Measurements from ENCODE around the gene TMEM143.
"Not testable (repeated sequence)": the region's sequence is repeated elsewhere in the genome, so short reads cannot be mapped to it uniquely, and the experiment has no call there.

Gene TMEM143

DNA sequence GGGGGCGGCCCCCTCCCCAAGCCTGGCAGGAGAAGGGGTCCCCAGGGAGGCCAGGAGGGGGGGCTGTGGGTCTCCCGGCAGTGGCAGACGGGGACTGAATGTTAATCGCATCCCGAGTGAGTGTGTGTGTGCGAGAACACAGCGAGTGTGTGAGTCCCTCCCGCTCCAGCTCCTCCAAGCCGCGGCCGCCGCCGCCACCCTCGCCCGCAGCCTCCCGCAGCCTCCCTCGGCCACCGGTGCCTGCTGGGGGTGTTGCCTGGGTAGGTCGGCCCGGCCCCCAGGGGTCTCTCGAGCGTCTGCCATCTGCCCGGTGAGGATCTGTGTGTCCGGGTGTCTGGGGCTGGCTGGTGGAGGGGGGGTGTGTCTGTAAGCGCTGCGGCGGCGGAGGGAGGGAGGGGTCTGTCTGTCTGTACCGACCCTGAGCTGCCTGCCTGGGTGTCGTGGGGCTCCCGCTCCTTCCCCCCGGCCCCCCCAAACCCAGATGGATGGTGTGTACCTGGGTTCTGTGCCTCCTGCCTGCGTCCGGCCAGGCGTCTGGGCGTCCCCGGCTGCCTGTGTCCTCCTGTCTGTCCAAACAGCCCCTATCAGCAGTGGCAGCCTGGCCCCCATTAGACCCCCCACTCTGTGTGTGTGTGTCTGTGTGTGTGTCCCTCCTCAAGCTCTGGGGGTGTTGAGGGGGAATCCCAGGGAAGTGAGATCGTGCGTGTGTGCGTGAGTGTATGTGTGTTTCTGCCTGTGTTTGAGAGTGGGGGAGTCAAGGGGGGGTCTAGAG lies 30.0 kb upstream of the TMEM143 start, which contains the start of gene GRIN2D:
Gene GRIN2D, plus strand, starts transcription at position 110 of the 772 bp plus-strand sequence. CDS start 4,725 bp downstream, outside the sequence.
- H3K9me3 ChIP-seq (replicated peaks in 1 of 11) = peaks cover 0 to 5% (median 0%) of the 10 kb centered on the region in 11 experiments; a peak in 4 of 22 replicates
- no peak for TF ChIP-seq Cebpa-rat (IDR thresholded peaks at IDR 0.05)
- H3K4me1 ChIP-seq = peaks cover 26 to 72% (median 66%) of the 10 kb centered on the region in 10 experiments
- peak within 1 kb of the TSS in 5 of 11 experiments; percentile 6 to 52 (median 36); a peak in 7 of 22 replicates for H3K27ac ChIP-seq
- peak within 1 kb of the TSS; percentile 35 to 66 (median 52) for H3K4me3 ChIP-seq
- peaks cover 56 to 64% (median 63%) of the 10 kb centered on the region in 11 experiments for H3K27me3 ChIP-seq
- H3K36me3 ChIP-seq = peaks cover 7 to 9% (median 8%) of the 10 kb centered on the region in 11 experiments
- H4K20me1 ChIP-seq = peaks cover 0 to 14% (median 5%) of the 10 kb centered on the region in 11 experiments; a peak in 8 of 22 replicates
- peak within 1 kb of the TSS; percentile 84 to 99 (median 95) for H3K4me2 ChIP-seq
- peak within 1 kb of the TSS; percentile 44 to 74 (median 61); a peak in 20 of 22 replicates for H3K9ac ChIP-seq

DNA sequence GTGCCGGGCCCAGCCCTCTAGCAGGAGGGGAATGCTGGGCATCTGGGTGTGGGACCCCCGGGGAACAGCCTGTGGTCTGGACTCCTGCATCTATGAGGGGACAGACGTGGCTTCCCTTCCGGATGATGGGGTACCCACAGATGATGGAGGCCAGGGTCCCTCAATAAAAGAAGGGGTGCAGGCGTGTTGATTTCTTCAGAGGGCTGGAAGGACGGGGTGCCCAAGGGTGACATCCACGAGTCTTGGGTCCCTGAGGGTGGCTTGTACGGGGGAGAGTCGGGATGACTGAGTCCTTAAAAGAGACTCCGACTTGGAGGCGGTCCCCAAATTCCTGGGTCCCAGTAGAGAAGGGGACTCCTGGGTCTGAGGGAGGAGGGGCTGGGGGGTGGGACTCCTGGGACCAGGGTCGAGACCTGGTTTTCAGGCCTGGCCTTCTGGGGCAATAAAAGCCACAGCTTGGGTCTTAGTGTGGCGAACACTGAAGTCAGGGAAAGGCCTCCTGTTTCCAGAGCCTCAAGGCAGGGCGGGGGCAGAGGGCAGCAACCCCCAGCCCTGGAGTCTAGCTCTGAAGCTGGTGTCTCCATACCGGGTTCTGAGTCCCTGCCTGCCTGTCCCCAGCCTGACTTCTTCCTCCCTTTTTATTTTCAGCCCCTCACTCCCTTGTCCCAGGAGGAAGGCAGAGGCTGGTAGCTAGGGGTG lies 29.3 kb upstream of the TMEM143 start:
- no peak for TF ChIP-seq Cebpa-rat (IDR thresholded peaks at IDR 0.05)
- H4K20me1 ChIP-seq = peaks cover 0 to 14% (median 5%) of the 10 kb centered on the region in 11 experiments; a peak in 10 of 22 replicates
- peak overlapping the region in 5 of 11 experiments; percentile 6 to 52 (median 36); a peak in 7 of 22 replicates for H3K27ac ChIP-seq
- peak overlapping the region; percentile 84 to 99 (median 95) for H3K4me2 ChIP-seq
- H3K27me3 ChIP-seq = peaks cover 48 to 57% (median 56%) of the 10 kb centered on the region in 11 experiments
- peaks cover 14 to 16% (median 15%) of the 10 kb centered on the region in 11 experiments for H3K36me3 ChIP-seq
- no peaks in the 10 kb centered on the region for H3K9me3 ChIP-seq (replicated peaks in 1 of 11)
- H3K9ac ChIP-seq = peak overlapping the region in 10 of 11 experiments; percentile 44 to 74 (median 64); a peak in 18 of 22 replicates
- H3K4me3 ChIP-seq = peak overlapping the region in 9 of 10 experiments; percentile 35 to 66 (median 52); a peak in 15 of 20 replicates
- peaks cover 28 to 72% (median 67%) of the 10 kb centered on the region in 10 experiments for H3K4me1 ChIP-seq

DNA sequence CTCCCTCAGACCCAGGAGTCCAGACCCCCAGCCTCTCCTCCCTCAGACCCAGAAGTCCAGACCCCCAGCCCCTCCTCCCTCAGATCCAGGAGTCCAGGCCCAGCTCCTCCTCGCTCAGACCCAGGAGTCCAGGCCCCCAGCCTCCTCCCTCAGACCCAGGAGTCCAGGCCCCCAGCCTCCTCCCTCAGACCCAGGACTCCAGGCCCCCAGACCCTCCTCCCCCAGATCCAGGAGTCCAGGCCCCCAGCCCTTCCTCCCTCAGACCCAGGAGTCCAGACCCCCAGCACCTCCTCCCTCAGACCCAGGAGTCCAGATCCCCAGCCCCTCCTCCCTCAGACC lies 28.2 kb upstream of the TMEM143 start:
- Histone ChIP-seq H3K4me3 (peak overlapping the region in 1 of 10 experiments; percentile 88; a peak in 2 of 20 replicates), H3K9ac (peak overlapping the region in 7 of 11 experiments; percentile 91 to 100 (median 98); a peak in 6 of 22 replicates), H4K20me1 (peaks cover 0 to 23% (median 6%) of the 10 kb centered on the region in 11 experiments; a peak in 10 of 22 replicates), H3K27me3 (peaks cover 38 to 47% (median 45%) of the 10 kb centered on the region in 11 experiments), H3K36me3 (peaks cover 25 to 26% (median 25%) of the 10 kb centered on the region in 11 experiments), H3K4me2 (peak overlapping the region; percentile 40 to 99 (median 93); a peak in 19 of 22 replicates), H3K4me1 (peaks cover 28 to 66% (median 61%) of the 10 kb centered on the region in 10 experiments), H3K27ac (peak overlapping the region in 2 of 11 experiments; percentile 94 to 97; a peak in 2 of 22 replicates)
- H3K9me3 ChIP-seq (replicated peaks in 1 of 11) = not testable (repeated sequence)

DNA sequence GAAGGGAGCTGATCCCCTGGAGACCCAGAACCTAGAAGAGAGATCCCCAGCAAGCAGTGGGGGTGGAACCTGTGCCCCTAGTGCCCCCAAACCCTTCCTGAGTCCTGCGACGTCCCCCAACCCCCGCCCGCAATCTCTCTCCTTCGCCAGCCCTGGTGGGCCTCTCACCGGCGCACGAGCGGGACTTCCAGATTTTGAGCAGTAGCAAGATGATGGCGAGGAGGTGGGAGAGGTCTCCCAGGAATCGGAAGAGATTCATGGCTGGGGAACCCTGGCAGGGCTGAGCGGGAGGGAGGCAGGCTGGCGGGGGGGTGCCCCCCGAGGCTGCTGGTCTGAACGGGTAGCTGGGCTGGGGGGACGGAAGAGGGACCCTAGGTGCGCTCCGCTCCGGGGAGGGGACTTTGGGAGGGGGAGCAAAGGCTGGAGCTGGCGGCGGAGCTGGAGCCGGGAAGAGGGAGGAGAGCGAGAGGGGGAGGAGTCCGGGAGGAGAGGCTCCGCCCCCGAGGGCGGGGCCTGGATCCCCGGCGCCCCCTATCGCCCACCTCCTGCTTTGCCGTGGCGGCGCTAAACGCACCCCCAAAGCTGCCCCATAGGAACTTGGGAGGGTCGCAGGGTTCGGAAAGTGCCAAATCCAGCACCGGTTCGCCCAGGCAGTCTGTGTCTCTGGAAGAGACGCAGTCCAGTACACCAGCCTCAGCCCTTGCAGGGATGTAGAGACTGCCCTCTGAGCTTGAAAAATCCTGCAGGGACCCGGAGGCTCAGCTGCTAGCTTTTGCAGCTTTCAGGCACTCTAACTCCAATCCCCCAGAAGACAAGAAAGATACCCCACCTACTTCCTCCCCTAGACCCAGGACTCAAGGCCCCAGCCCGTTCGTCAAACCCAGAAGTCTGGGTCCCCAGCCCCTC lies 27.6 kb upstream of the TMEM143 start, which contains the start of gene KDELR1:
Gene KDELR1, minus strand, starts transcription at position 452 of the 906 bp plus-strand sequence. Its CDS starts 193 bp downstream, at position 259.
- Histone ChIP-seq H3K27ac (peak within 1 kb of the TSS; percentile 92 to 98 (median 96)), H3K9me3 (replicated peaks in 1 of 11) (no peaks in the 10 kb centered on the region)
- TF ChIP-seq Cebpa-rat (IDR thresholded peaks at IDR 0.05) = no peak

DNA sequence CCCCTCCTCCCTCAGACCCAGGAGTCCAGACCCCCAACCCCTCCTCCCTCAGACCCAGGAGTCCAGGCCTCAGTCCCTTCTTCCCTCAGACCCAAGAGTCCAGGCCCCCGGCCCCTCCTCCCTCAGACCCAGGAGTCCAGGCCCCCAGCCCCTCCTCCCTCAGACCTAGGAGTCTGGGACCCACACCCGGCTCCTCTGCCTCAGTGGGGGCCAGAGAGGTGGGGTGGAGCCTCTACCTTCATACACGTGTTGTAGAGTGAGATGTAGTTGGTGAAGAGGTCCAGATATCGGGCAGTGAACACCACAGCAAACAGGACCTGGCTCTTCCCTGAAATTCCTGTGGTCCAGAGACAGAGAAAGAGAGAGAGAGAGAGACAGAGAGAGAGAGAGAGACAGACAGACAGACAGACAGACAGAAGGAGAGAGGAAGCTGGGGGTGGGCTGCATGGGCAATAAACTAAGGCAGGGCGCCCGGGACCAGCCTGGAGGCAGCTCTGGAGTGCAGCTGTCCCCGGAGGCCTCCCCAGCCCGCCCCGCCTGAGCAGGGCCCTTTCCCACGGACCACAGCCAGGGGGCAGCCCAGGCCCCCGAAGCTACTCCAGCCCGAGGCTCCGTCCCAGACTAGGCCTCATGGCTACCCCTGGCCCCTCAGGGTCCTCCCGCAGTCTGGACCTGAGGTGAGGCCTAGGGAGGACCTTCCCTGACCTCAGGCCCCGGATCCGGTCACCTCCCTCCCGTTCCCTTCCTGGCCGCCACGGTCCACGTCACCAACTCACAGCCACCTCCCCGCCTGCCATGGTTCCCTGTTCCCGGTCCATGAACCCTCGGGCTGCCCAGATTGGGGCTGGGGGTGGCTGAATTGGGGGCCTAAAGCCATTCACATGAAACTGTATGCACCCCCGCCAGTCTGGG lies 26.7 kb upstream of the TMEM143 start:
- no peak for TF ChIP-seq Cebpa-rat (IDR thresholded peaks at IDR 0.05)
- Histone ChIP-seq H3K4me1 (peaks cover 28 to 51% (median 46%) of the 10 kb centered on the region in 10 experiments), H3K36me3 (peaks cover 40 to 41% (median 40%) of the 10 kb centered on the region in 11 experiments), H3K4me3 (peak overlapping the region; percentile 72 to 96 (median 88)), H3K27ac (peak overlapping the region; percentile 92 to 98 (median 96)), H3K4me2 (peak overlapping the region; percentile 74 to 98 (median 94)), H3K27me3 (peaks cover 23 to 31% (median 30%) of the 10 kb centered on the region in 11 experiments), H3K9ac (peak overlapping the region; percentile 91 to 100 (median 98)), H4K20me1 (peaks cover 0 to 24% (median 6%) of the 10 kb centered on the region in 11 experiments; a peak in 10 of 22 replicates), H3K9me3 (replicated peaks in 1 of 11) (no peaks in the 10 kb centered on the region)

More for the DNA sequence above, 27.6 kb upstream of the TMEM143 start, which contains the start of gene KDELR1:
- Histone ChIP-seq H3K4me3 (peak within 1 kb of the TSS; percentile 72 to 96 (median 88)), H3K36me3 (peaks cover 31 to 32% (median 31%) of the 10 kb centered on the region in 11 experiments), H3K27me3 (peaks cover 32 to 41% (median 39%) of the 10 kb centered on the region in 11 experiments), H3K9ac (peak within 1 kb of the TSS; percentile 91 to 100 (median 98)), H4K20me1 (peaks cover 0 to 26% (median 6%) of the 10 kb centered on the region in 11 experiments; a peak in 10 of 22 replicates), H3K4me2 (peak within 1 kb of the TSS; percentile 74 to 99 (median 96)), H3K4me1 (peaks cover 28 to 60% (median 55%) of the 10 kb centered on the region in 10 experiments)

DNA sequence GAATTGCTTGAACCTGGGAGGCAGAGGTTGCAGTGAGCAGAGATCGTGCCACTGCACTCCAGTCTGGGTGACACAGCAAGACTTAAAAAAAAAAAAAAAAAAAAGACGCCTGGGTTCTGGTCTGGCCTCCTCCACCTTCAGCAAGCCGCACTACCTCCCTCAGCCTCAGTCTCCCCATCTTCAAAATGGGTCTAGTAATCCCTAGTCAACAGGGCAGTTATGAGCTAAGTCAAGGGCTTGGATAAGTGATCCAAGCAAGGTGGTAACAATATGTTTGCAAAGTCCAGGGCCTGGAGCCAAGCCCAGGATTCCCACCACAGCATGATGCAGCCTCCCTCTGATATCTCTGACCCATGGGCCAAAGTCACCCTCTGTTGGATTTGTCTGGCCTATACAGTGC lies 23.2 kb upstream of the TMEM143 start:
- H3K4me1 ChIP-seq = peaks cover 10 to 27% (median 18%) of the 10 kb centered on the region in 10 experiments; a peak in 18 of 20 replicates
- H3K9me3 ChIP-seq (replicated peaks in 1 of 11) = no peaks in the 10 kb centered on the region
- peaks cover 0 to 45% (median 6%) of the 10 kb centered on the region in 11 experiments; a peak in 10 of 22 replicates for H4K20me1 ChIP-seq
- no peak overlapping the region for H3K27ac ChIP-seq
- no peak overlapping the region for H3K4me3 ChIP-seq
- H3K4me2 ChIP-seq = no peak overlapping the region
- no peaks in the 10 kb centered on the region for H3K27me3 ChIP-seq
- no peak for TF ChIP-seq Cebpa-rat (IDR thresholded peaks at IDR 0.05)
- H3K9ac ChIP-seq = no peak overlapping the region; a peak in 2 of 22 replicates
- peaks cover 74 to 76% (median 75%) of the 10 kb centered on the region in 11 experiments for H3K36me3 ChIP-seq
